ENCODE results near the gene TMED4.

DNA sequence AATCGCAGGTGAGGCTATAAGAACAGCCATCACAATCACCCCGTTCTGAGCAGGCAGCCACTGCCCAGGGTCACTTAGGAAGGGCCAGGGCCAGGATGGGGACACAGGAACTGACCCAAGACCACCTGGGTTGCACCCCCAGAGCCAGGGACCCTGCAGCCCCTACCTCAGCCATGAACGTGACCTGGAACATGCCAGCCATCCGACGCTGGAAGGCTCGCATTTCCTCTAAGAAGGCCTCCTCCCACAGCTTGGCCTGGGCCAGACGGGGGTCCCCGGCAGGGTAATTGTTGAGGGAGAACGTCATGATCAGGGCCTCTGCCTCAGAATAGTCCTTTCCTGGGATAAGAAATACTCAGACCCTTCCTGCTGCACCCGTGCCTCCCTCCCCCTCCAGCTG is 45.9 kb downstream of the TMED4 start:
- TF ChIP-seq CTCF (IDR thresholded peaks at IDR 0.05): no peak
- TF ChIP-seq POLR2A (IDR thresholded peaks at IDR 0.05): no peak

All from Peyer's patch (tissue), 4 donors.